Activated naive CD8-positive, alpha-beta T cell treated with anti-CD3 and anti-CD28 coated beads, Interleukin-2, amount 10 ng/mL, durations not matched to agents 7 days and 5 days (primary cell): Measurements from ENCODE around the gene CAMK4. TPM values are rescaled to one million over a fixed set of nuclear protein-coding genes. Genes with fewer than 3 reads are reported as not detected.
"Not testable (repeated sequence)": the region's sequence is repeated elsewhere in the genome, so short reads cannot be mapped to it uniquely, and the experiment has no call there.

Source experiments
- ATAC-seq: fragments of 150-1000 bp; cut with Tn5 transposase; one replicate; pipeline ENCODE4 v1.10.0; 2021; ENCODE audit warnings: low read depth, moderate library complexity
- POLR2A ChIA-PET: fragments of 350-600 bp; sonication (Branson Sonifier 250); formaldehyde crosslinking; loops from one replicate; lab custom pipeline; 2021; ENCODE audit warnings: antibody characterized with exemption; lab: Charles Lee
- DNase-seq: peaks from one replicate; pipeline ENCODE4 v3.0.0; 2021
- H3K27ac Mint-ChIP-seq: one replicate; pipeline ENCODE4 v1.8.0; 2022; ENCODE audit warnings: mild to moderate bottlenecking, mixed read lengths
- H3K27me3 Mint-ChIP-seq: one replicate; pipeline ENCODE4 v1.8.0; 2022; ENCODE audit warnings: mild to moderate bottlenecking, moderate library complexity, mixed read lengths
- H3K36me3 Mint-ChIP-seq: one replicate; pipeline ENCODE4 v1.8.0; 2021; ENCODE audit warnings: mild to moderate bottlenecking, mixed read lengths
- H3K4me1 Mint-ChIP-seq: one replicate; pipeline ENCODE4 v1.8.0; 2021; ENCODE audit warnings: mixed read lengths
- H3K4me3 Mint-ChIP-seq: one replicate; pipeline ENCODE4 v1.8.0; 2022; ENCODE audit warnings: mild to moderate bottlenecking, moderate library complexity, mixed read lengths
- H3K9me3 Mint-ChIP-seq: one replicate; pipeline ENCODE4 v1.8.0; 2021; ENCODE audit warnings: mixed read lengths
- total RNA-seq, 2 experiments: library from RNA; stranded (reverse); gene quantifications; one replicate each; pipeline ENCODE4 v1.2.3, GENCODE V29; 2021

The CAMK4 gene
- total RNA-seq, 2 experiments from 2014 or later = 132 to 154 TPM

DNA sequence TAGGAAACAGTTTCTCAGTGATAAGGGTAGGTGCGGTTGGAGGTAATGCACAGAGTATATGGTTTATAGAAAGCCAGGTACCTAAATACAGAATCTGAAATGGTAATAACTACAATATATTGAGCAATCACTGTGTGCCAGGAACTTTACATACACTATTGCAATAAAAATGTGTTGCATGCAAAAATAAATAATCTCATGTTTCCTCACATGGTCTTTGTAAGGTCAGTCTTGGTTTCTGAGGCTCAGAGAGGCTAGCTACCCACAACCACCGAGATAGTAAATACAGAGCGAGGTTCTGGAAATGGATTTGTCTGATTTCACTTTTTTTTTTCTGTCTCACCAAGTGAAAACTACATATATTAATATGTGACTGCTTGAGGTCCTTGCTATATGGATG, 128.9 kb downstream of the CAMK4 start:
- no peak overlapping the region for H3K4me3 Mint-ChIP-seq
- DNase-seq (no peak), ATAC-seq (no peak)
- peaks cover 44% of the 10 kb centered on the region for H3K36me3 Mint-ChIP-seq
- peaks cover 5% of the 10 kb centered on the region for H3K9me3 Mint-ChIP-seq
- no peak overlapping the region for H3K27ac Mint-ChIP-seq
- peaks cover 7% of the 10 kb centered on the region for H3K4me1 Mint-ChIP-seq
- POLR2A ChIA-PET = no interaction called here
- no peaks in the 10 kb centered on the region for H3K27me3 Mint-ChIP-seq

DNA sequence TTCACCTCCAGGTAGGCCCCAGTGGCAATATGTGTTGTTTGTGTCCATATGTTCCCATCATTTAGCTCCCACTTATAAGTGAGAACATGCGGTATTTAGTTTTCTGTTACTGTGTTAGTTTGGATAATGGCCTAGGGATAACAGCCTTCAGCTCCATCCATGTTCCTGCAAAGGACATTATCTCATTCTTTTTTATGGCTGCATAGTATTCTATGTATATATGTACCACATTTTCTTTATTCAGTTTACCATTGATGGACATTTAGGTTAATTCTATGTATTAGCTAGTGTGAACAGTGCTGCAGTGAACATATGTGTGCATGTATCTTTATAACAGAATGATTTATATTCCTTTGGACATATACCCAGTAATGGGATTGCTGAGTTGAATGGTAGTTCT, 134.5 kb downstream of the CAMK4 start:
- H3K27ac Mint-ChIP-seq, POLR2A ChIA-PET, H3K4me3 Mint-ChIP-seq, H3K4me1 Mint-ChIP-seq, H3K27me3 Mint-ChIP-seq, ATAC-seq, H3K9me3 Mint-ChIP-seq, DNase-seq: not testable (repeated sequence)
- H3K36me3 Mint-ChIP-seq = peaks cover 41% of the 10 kb centered on the region

DNA sequence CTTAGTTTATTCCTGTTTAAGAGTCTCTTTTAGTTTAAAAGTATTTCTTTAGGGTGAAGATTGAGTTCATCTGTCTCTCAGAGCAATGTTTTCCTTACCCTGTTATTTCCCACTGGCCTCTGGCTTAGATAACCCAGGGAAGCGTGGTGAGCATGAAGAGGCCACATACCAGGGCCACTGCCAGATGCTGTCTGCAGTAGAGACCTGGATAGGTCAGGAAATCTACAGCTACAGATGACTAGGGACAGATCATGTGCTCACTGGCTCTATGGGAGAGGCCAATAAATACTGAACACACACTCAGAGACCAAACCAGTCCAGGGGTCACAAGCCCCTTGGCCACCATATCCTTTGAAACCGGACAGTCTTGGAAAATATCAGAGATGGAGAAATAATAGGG, 136.0 kb downstream of the CAMK4 start:
- Mint-ChIP-seq H3K4me1 (peaks cover 10% of the 10 kb centered on the region), H3K27ac (no peak overlapping the region), H3K4me3 (no peak overlapping the region), H3K36me3 (peaks cover 39% of the 10 kb centered on the region), H3K27me3 (no peaks in the 10 kb centered on the region), H3K9me3 (peaks cover 2% of the 10 kb centered on the region)
- ATAC-seq (no peak), DNase-seq (no peak)
- POLR2A ChIA-PET = no interaction called here

DNA sequence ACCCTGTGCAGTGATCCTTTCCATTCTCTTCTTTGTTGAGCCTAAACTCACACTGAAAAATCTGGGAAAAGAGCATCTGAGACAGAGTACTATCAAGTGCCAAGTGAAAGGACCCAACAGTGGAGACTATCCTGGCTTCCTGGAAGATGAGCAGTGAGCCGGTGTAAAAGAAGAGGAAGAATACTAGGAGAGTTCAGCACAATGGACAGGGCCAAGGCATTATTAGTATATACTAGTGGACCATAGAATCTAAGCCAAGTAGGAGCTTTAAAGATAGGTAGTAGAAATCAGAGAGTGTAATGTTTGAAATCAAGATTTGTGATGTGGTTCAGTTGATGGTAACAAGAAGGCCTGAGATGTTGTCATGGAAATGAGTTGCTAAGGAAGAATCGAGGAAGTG, 140.8 kb downstream of the CAMK4 start:
- H3K27me3 Mint-ChIP-seq = no peaks in the 10 kb centered on the region
- DNase-seq (no peak), ATAC-seq (no peak)
- POLR2A ChIA-PET = no interaction called here
- no peak overlapping the region for H3K4me3 Mint-ChIP-seq
- no peak overlapping the region for H3K27ac Mint-ChIP-seq
- peaks cover 12% of the 10 kb centered on the region for H3K4me1 Mint-ChIP-seq
- H3K9me3 Mint-ChIP-seq = peaks cover 2% of the 10 kb centered on the region
- peaks cover 31% of the 10 kb centered on the region for H3K36me3 Mint-ChIP-seq

DNA sequence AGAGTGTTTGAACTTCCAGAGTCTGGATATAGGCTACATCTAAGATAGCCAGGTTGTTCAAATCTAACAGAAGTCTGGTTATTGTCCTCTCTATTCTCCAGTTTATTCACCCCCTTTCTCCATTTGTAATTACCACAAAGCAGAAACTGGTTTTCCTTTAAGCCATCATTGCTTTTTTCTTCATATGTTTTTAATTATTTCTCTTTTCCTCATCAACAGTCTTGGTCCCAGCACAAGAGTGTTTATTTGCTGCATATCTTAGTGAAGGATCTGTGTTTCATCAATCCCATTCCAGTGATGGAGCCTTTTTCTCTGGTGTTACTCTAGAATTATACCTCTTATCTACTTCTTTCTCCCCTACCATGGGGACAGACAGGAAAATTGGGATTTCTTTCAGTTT, 142.2 kb downstream of the CAMK4 start:
- Mint-ChIP-seq H3K4me1 (peaks cover 12% of the 10 kb centered on the region), H3K27me3 (no peaks in the 10 kb centered on the region), H3K9me3 (peaks cover 4% of the 10 kb centered on the region), H3K4me3 (no peak overlapping the region), H3K36me3 (peaks cover 35% of the 10 kb centered on the region), H3K27ac (no peak overlapping the region)
- no peak for ATAC-seq
- POLR2A ChIA-PET = no interaction called here
- DNase-seq = no peak

DNA sequence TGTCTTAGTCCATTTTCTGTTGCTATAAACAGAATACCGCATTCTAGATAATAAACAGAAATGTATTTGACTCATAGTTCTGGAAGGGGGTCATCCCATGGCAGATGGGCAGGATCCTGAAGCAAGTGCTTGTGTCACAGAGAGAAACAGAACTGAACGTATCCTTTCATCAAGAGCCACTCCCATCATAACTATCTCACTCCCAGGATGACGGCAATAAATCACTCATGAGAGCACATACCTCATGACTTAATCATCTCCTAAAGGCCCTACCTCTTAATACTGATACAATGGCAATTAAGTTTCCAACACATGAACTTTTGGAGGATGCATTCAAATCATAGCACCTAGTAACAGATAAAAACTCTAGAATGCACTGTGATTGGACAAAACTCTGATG, 142.9 kb downstream of the CAMK4 start:
- H3K9me3 Mint-ChIP-seq = peaks cover 6% of the 10 kb centered on the region
- H3K36me3 Mint-ChIP-seq = peaks cover 39% of the 10 kb centered on the region
- H3K4me3 Mint-ChIP-seq = no peak overlapping the region
- POLR2A ChIA-PET = no interaction called here
- no peak overlapping the region for H3K27ac Mint-ChIP-seq
- DNase-seq (no peak), ATAC-seq (no peak)
- H3K4me1 Mint-ChIP-seq = peaks cover 12% of the 10 kb centered on the region
- no peaks in the 10 kb centered on the region for H3K27me3 Mint-ChIP-seq

DNA sequence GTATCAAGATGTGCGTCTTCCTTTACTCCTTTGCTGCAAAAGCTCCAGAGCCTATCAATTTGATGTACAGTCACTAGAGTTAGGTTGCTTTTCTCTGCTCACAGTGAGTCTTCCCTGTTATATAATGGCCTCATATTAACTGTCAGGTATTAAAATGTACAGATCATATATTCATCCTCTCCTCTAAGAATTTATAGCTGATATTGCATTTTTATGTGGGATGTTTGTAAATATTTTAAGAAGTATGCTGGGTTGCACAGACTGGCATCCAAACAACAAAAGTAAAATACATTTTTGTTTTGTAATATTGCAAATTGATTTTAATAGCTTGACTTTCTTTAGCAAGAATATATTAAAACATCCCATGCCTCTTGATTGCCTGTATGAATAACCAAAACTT, 148.6 kb downstream of the CAMK4 start:
- no peaks in the 10 kb centered on the region for H3K27me3 Mint-ChIP-seq
- DNase-seq (no peak), ATAC-seq (no peak)
- peaks cover 55% of the 10 kb centered on the region for H3K36me3 Mint-ChIP-seq
- H3K9me3 Mint-ChIP-seq = peaks cover 7% of the 10 kb centered on the region
- POLR2A ChIA-PET = no interaction called here
- peaks cover 4% of the 10 kb centered on the region for H3K4me1 Mint-ChIP-seq
- H3K27ac Mint-ChIP-seq = no peak overlapping the region
- no peak overlapping the region for H3K4me3 Mint-ChIP-seq

DNA sequence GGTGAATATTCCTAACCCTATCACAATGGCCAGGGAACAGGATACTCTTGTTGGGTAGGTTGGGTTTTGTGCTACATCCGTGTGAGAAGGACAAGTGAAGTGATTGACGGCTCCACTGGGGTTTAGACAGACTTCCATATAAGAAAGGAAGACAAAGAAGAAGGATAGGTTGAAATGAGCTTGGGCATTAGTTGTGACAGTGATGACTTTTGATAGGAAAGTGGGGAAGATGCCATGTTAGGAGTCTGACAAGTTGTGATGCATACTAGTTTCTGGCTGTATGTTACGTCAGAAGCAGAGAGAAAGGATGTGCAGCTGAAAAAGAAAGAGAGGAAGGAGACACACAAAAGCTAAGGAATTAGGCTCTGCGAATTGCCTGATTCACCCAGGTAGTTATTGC, 150.2 kb downstream of the CAMK4 start:
- H3K4me3 Mint-ChIP-seq = no peak overlapping the region
- H3K36me3 Mint-ChIP-seq = peaks cover 53% of the 10 kb centered on the region
- no peak for DNase-seq
- H3K4me1 Mint-ChIP-seq = peaks cover 2% of the 10 kb centered on the region
- H3K9me3 Mint-ChIP-seq = peaks cover 7% of the 10 kb centered on the region
- H3K27ac Mint-ChIP-seq = no peak overlapping the region
- ATAC-seq = no peak
- POLR2A ChIA-PET = no interaction called here
- H3K27me3 Mint-ChIP-seq = no peaks in the 10 kb centered on the region

DNA sequence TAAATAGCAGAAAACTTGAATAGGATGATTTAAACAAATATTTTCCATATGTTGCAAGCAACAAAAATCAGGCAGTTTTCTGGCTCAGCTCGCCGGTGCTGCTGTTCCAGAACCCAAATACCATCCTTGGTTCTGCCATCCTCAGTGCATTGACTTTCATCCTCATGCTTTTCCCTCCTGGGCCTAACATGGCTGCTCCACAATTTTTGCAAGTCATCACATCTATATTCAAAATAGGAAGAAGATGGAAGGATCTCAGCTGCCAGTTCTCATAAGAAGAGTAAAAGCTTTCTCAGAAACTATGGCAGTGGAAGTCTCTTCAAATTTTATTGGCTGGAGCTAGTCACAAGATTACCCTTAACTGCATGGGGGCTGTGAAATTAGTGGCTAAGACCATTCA, 151.5 kb downstream of the CAMK4 start:
- Mint-ChIP-seq H3K4me3 (no peak overlapping the region), H3K27ac (no peak overlapping the region)
- POLR2A ChIA-PET = no interaction called here

DNA sequence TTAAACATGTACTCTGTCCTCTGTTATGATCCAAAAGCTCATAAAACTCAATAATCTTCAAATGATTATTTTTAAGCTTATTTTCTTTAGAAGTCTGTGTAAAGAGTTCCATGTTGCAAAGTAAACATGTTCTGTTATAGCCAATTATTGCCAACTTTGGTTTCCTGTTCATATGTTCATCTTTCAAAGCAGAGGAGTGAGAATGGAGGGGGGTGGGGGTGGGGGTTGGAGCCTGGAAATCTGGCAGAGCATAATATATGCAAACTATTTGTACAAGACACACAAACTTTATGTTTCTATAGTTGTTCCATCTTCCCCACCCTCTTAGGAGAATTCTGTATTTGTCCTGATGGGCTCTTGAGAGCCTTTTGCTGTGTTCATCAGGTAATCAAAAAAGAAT, 153.1 kb downstream of the CAMK4 start:
- no peak overlapping the region for H3K4me3 Mint-ChIP-seq
- no peak overlapping the region for H3K27ac Mint-ChIP-seq
- no peaks in the 10 kb centered on the region for H3K27me3 Mint-ChIP-seq
- ATAC-seq = no peak
- peaks cover 2% of the 10 kb centered on the region for H3K9me3 Mint-ChIP-seq
- peaks cover 49% of the 10 kb centered on the region for H3K36me3 Mint-ChIP-seq
- POLR2A ChIA-PET = interaction anchor here (0.7 kb wide), 1 partner anchor 1296 kb away, joined by 4 read pairs; no protein-coding TSS in a partner anchor
- DNase-seq = no peak
- H3K4me1 Mint-ChIP-seq = peaks cover 2% of the 10 kb centered on the region

More for the DNA sequence above, 151.5 kb downstream of the CAMK4 start:
- peaks cover 2% of the 10 kb centered on the region for H3K4me1 Mint-ChIP-seq
- ATAC-seq (no peak), DNase-seq (no peak)
- H3K27me3 Mint-ChIP-seq = no peaks in the 10 kb centered on the region
- peaks cover 54% of the 10 kb centered on the region for H3K36me3 Mint-ChIP-seq
- peaks cover 7% of the 10 kb centered on the region for H3K9me3 Mint-ChIP-seq

DNA sequence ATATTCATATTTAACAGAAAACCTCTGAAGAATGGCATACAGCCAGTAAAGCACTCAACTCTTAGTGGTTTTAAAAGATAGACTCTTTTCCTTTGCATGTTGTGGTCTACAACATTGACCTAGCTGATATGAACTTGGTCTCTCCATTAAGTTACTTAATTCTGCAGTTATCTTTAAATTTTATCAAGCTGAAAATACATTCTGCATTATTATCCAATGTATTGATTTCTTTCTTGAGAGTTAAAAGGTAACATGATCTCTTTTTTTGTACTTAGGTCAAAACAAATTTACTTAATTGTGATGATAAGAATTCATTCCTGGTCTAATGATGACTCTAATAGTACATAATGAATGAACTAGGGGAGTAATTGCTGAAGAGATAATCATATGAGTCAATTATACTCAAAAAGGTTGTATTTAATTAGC, 155.2 kb downstream of the CAMK4 start:
- POLR2A ChIA-PET = no interaction called here
- Mint-ChIP-seq H3K27ac (no peak overlapping the region), H3K27me3 (no peaks in the 10 kb centered on the region), H3K36me3 (peaks cover 38% of the 10 kb centered on the region), H3K9me3 (peaks cover 1% of the 10 kb centered on the region), H3K4me1 (peaks cover 2% of the 10 kb centered on the region), H3K4me3 (no peak overlapping the region)
- DNase-seq = no peak
- no peak for ATAC-seq

DNA sequence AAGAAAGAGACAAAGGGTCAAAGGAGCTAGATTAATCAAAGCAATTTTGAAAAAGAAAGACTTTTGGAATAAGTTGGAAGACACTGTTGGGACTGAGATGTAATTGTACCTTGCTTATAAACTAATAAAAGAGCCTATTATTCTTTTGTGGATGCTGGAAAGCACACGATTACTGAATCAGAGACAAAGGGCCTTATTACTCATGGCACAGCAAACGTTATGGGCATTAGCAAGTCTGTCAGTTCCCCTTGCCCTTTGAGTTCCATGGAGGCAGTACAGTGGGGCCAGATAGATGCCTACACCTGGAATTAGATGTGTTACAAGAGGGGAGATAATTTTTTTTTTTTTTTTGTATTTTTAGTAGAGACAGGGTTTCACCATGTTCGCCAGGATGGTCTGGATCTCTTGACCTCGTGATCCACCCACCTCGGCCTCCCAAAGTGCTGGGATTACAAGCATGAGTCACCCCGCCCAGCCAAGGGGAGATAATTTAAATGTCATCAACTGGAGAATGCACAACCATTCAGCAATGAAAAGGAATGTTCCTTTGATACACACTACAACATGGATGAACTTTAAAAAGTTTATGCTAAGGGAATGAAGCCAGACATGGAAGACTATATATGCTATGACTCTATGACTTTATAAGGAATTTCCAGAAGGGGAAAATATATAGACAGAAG, 159.2 kb downstream of the CAMK4 start:
- POLR2A ChIA-PET = no interaction called here
- Mint-ChIP-seq H3K4me1 (no peaks in the 10 kb centered on the region), H3K4me3 (no peak overlapping the region), H3K36me3 (peaks cover 27% of the 10 kb centered on the region), H3K27ac (no peak overlapping the region), H3K27me3 (no peaks in the 10 kb centered on the region), H3K9me3 (no peaks in the 10 kb centered on the region)
- ATAC-seq = no peak
- DNase-seq = no peak

DNA sequence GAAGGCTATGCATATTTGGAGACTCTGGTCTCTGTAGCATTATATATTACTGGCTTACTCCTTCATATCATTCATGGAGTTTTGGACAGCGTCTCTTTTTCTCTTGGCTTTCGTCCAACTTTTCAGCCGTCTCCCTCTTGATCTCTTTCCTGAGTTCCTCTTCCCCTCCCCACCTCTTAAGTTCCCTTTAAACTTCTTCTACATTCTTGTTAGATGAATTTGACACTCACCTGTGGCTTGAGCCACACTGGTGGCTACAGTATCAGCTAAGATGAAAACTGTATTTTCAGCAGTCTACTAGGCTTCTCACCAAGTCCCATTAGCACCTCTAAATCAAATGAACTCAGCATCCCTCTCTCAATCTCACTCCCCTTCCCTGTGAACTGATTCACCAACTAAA, 160.0 kb downstream of the CAMK4 start:
- ATAC-seq (no peak), DNase-seq (no peak)
- peaks cover 2% of the 10 kb centered on the region for H3K4me1 Mint-ChIP-seq
- H3K4me3 Mint-ChIP-seq = no peak overlapping the region
- no peaks in the 10 kb centered on the region for H3K27me3 Mint-ChIP-seq
- POLR2A ChIA-PET = no interaction called here
- H3K9me3 Mint-ChIP-seq = peaks cover 1% of the 10 kb centered on the region
- H3K27ac Mint-ChIP-seq = no peak overlapping the region
- H3K36me3 Mint-ChIP-seq = peaks cover 31% of the 10 kb centered on the region

DNA sequence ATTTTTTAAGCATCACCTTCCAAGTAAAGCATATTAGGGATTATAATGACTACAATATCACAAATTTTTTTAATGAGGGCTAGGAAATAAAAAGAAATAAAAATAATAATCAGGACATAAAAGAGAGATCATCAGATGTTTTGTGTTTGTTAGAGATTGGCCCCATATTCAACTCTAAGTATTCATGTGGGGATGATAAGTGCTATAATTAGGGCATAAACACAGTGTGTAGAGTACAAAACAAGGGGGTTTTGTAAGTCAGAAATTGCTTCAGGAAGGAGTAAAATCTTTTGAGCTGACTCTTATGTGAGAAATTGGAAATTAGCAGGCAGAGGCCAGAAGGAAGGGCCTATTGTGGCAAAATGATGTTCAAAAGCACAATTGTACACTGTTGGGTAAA, 160.9 kb downstream of the CAMK4 start:
- no peak for ATAC-seq
- no peak overlapping the region for H3K27ac Mint-ChIP-seq
- no peaks in the 10 kb centered on the region for H3K27me3 Mint-ChIP-seq
- DNase-seq = no peak
- peaks cover 1% of the 10 kb centered on the region for H3K9me3 Mint-ChIP-seq
- no peak overlapping the region for H3K4me3 Mint-ChIP-seq
- H3K36me3 Mint-ChIP-seq = peaks cover 29% of the 10 kb centered on the region
- POLR2A ChIA-PET = no interaction called here
- H3K4me1 Mint-ChIP-seq = peaks cover 2% of the 10 kb centered on the region
